Astrocyte of the spinal cord (primary cell): ENCODE data around the gene ST3GAL3.

Experiments
- DNase-seq: peaks from one replicate; pipeline ENCODE4 v3.0.0; 2011; ENCODE audit warnings: low read depth, low spot score
- H3K4me3 ChIP-seq: 2 replicates; pipeline ENCODE4 v1.5.1; 2011; ENCODE audit warnings: low read depth, mild to moderate bottlenecking, low read length, moderate library complexity
- CTCF ChIP-seq: IDR thresholded peaks from 2 replicates; pipeline ENCODE4 v1.5.1; 2012; ENCODE audit warnings: low read depth, mild to moderate bottlenecking, low read length, inconsistent platforms
- in situ Hi-C: cut with HindIII; loops from 2 replicates; pipeline ENCODE4 v1.10.0; 2017; ENCODE audit warnings: low sequenced_read_pairs

The ST3GAL3 gene

DNA sequence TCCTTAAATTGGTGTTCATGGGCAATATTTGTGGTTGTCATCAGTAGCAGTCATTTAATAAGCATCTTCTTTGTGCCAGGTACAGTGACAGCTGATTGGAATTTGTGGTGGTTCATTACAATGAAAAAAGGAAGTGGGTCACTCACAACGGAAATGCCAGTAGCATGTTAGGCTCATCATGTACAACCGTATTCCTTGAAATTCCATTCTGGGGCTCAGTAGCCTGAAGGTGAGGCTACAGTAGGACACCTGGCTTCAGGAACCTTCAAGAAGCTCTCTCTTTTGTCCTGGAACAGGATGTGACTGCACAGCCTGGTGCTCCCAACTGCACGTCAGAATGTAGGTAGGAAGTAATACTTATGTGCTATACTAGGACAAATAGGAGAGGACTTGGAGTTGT lies 93.9 kb downstream of the ST3GAL3 start:
- DNase-seq = no peak
- H3K4me3 ChIP-seq = no peak overlapping the region
- in situ Hi-C loops = no loop called here
- TF ChIP-seq CTCF = no peak

- TF ChIP-seq CTCF = no peak
- no peak for DNase-seq
- in situ Hi-C loops = no loop called here
- no peak overlapping the region for H3K4me3 ChIP-seq
Measured at GRCh38 chr1:43802356-43802980, 95.1 kb downstream of the ST3GAL3 start.

- in situ Hi-C loops = no loop called here
Measured at GRCh38 chr1:43803105-43803504, 95.8 kb downstream of the ST3GAL3 start.

DNA sequence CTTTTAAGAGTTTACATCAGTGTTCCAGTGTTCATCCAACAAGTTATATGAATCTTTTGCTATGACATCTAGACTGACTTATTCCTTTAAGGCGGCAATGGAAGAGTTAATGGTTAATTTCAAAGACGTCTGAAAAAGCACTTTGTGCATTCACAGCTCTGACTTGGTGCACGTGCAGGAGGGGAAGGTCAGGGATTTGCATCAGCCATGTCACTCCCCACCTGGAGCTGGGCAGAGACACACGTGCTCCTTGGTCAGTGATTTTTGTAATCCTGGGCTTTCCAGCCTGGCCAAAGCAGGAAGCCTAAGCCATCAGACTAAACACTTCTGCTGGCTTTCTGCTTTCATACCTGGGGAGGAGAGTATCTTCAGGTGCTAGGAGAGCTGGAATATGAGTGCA lies 96.3 kb downstream of the ST3GAL3 start:
- DNase-seq = no peak
- in situ Hi-C loops = no loop called here
- no peak for TF ChIP-seq CTCF
- H3K4me3 ChIP-seq = no peak overlapping the region

More at GRCh38 chr1:43803105-43803504, 95.8 kb downstream of the ST3GAL3 start:
- no peak overlapping the region for H3K4me3 ChIP-seq
- DNase-seq = no peak
- no peak for TF ChIP-seq CTCF

DNA sequence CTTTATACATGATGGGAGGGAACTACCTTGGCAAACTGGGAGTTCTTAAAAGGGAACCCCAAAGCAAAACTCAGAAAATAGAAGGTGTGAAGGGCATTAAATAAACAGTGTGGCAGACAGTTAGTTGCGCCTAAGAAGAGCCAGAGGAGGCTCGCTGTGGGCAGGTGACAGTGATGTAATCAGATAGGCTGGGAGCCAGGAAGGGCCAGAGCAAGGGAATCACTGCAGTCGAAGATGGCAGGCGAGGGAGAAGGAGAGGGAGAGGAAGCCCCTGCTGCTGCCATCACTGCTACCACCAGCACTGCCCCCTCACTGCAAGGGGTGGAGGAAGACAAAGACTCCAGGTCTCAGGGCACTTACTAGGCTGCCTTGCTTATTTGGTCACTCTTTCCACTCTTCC lies 97.2 kb downstream of the ST3GAL3 start:
- TF ChIP-seq CTCF = no peak
- no peak for DNase-seq
- in situ Hi-C loops = no loop called here
- no peak overlapping the region for H3K4me3 ChIP-seq

DNA sequence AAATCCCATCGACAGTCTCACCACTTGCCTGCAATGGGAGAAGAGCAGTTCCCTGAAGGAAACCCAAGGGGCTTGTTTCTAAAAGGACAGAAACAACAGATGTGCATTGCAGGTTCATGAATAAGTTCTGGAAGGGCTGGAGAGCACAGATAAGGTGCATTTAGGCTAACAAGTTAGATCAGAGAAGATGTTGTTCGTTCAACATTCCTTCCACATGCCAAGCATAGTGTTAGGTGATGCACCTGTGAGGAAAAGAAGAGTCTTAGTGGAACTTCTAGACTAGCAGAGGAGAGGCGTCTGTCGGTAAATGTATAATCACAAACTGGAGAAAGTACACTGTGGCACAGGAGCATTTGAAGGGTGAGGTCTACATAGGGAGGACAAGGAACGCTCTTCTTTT lies 98.0 kb downstream of the ST3GAL3 start:
- in situ Hi-C loops = no loop called here
- no peak for DNase-seq
- H3K4me3 ChIP-seq = no peak overlapping the region
- no peak for TF ChIP-seq CTCF

DNA sequence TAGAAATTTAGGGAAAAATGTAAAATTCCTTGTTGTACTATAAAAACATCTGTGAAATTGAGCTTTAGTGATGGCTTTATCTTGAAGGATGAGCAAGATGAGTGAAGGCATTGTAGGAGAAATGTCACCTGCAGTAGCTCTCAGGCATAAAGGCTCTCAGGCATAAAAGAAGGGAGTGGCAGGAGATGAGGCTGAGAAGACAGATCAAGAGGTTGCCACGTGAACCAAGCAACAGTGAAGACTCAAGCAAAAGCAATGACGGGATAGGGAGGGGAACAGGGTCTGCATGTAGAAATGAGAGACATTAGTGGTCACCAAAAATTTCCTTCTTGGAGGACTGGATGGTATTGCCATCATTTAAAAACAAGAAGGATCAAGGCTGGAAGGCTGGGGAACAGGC lies 98.8 kb downstream of the ST3GAL3 start:
- no peak overlapping the region for H3K4me3 ChIP-seq
- in situ Hi-C loops = no loop called here
- no peak for DNase-seq
- TF ChIP-seq CTCF = no peak
